Motor neuron (in vitro differentiated cells): Measurements from ENCODE around the gene PLK5. TPM values are rescaled to one million over a fixed set of nuclear protein-coding genes. Genes with fewer than 3 reads are reported as not detected.
"Not testable (repeated sequence)": the region's sequence is repeated elsewhere in the genome, so short reads cannot be mapped to it uniquely, and the experiment has no call there.

ENCODE experiments used
- ATAC-seq, 8 experiments: fragments of 200-7000 bp; cut with Tn5 transposase; replicated peaks in 6 of 8; 2 replicates each; pipeline ENCODE4 v1.8.0; 2021; ENCODE audit warnings: mild to moderate bottlenecking in 8 of 8, moderate library complexity in 8 of 8
- H3K27ac ChIP-seq, 2 donors: fragments of 250-450 bp; sonication (Bioruptor Pico); 2 replicates each; pipeline ENCODE4 v1.9.0; 2021; ENCODE audit warnings: antibody characterized with exemption in 2 of 2, mild to moderate bottlenecking in 2 of 2, moderate library complexity in 1 of 2
- H3K4me1 ChIP-seq, 2 donors: fragments of 250-450 bp; sonication (Bioruptor Pico); replicated peaks in 1 of 2; 2 replicates each; pipeline ENCODE4 v1.6.1; 2021; ENCODE audit warnings: antibody characterized with exemption in 2 of 2, mild to moderate bottlenecking in 2 of 2, moderate library complexity in 1 of 2
- H3K4me3 ChIP-seq, 5 donors: fragments of 250-450 bp; sonication (Bioruptor Pico); 2 replicates each; pipeline ENCODE4 v1.9.0; 2021; ENCODE audit warnings: antibody characterized with exemption in 5 of 5, mild to moderate bottlenecking in 5 of 5, moderate library complexity in 4 of 5
- WGBS, 10 experiments: fragments of 450-650 bp; shearing (Covaris generic); methylation state at CpG; one replicate each; pipeline ENCODE4 v1.0.0; 2022; 5-methylcytosine and 5-hydroxymethylcytosine counted together
- in situ Hi-C, 9 experiments: fragments of 400-800 bp; cut with MboI; loops; one replicate each; pipeline ENCODE4 v1.15.0; 2021; ENCODE audit warnings: low sequenced_read_pairs in 9 of 9, low pct_unique_long_range_greater_than_20kb in 2 of 9; ENCODE audit not compliant: unreplicated experiment in 9 of 9
- total RNA-seq, 8 experiments: library from RNA; unstranded; fragments of 300-600 nt; gene quantifications; 2 replicates each; pipeline versions ENCODE4 v1.2.3 to v1.2.4, GENCODE V29; 2022

PLK5 gene
- under 1 TPM in 6 of 8 experiments, not detected in 2; 0.27 to 0.45 (median 0.29) TPM for total RNA-seq

GRCh38 chr19:1523412-1524286 is at the start of gene PLK5:
Gene PLK5 (plus strand): TSS chr19:1524077. CDS start chr19:1526997, 2,920 bp downstream.
- Histone ChIP-seq H3K4me1 (no peaks in the 10 kb centered on the region), H3K27ac (no peak within 1 kb of the TSS), H3K4me3 (peak within 1 kb of the TSS; percentile 31 to 44 (median 36))
- WGBS, 10 experiments, result 0% methylated on average over 2 of the region's 92 CpGs; no CpG with 5 or more reads in 9 of the 10 experiments
- ATAC-seq, result peak in 6 of 8 experiments; percentile 56 to 75 (median 64)
- in situ Hi-C loops, result no loop called here

- no peak for ATAC-seq
- Histone ChIP-seq H3K4me1 (peaks cover 38 to 43% of the 10 kb centered on the region in 2 donors), H3K27ac (no peak overlapping the region), H3K4me3 (no peak overlapping the region)
- 80 to 100% (median 100%) methylated on average over 1 to 3 of the region's 26 CpGs; no CpG with 5 or more reads in 7 of the 10 experiments for WGBS, 10 experiments
- in situ Hi-C loops, result no loop called here
Measured at GRCh38 chr19:1474765-1475351, 49.0 kb upstream of the PLK5 start.

GRCh38 chr19:1475751-1476437 is 48.0 kb upstream of the PLK5 start:
- in situ Hi-C loops, result no loop called here
- Histone ChIP-seq H3K27ac (no peak overlapping the region), H3K4me1 (peaks cover 30 to 33% of the 10 kb centered on the region in 2 donors), H3K4me3 (no peak overlapping the region)
- WGBS, 10 experiments, result 82 to 100% (median 96%) methylated on average over 1 to 17 of the region's 31 CpGs; no CpG with 5 or more reads in 2 of the 10 experiments
- no peak for ATAC-seq

- H3K27ac ChIP-seq, ATAC-seq, in situ Hi-C loops, H3K4me3 ChIP-seq: not testable (repeated sequence)
- WGBS, 10 experiments, result 70 to 100% (median 91%) methylated on average over 1 to 4 of the region's 9 CpGs; no CpG with 5 or more reads in 3 of the 10 experiments
- peaks cover 18 to 21% of the 10 kb centered on the region in 2 donors for H3K4me1 ChIP-seq
Measured at GRCh38 chr19:1477056-1477455, 46.8 kb upstream of the PLK5 start.

- Histone ChIP-seq H3K27ac (peak within 1 kb of the TSS; percentile 82 to 93), H3K4me1 (peaks cover 5 to 10% of the 10 kb centered on the region in 2 donors), H3K4me3 (peak within 1 kb of the TSS; percentile 43 to 77 (median 63))
- in situ Hi-C loops, result no loop called here
- ATAC-seq, result peak; percentile 88 to 98 (median 91)
- 0 to 11% (median 3%) methylated on average over 4 to 9 of the region's 71 CpGs; no CpG with 5 or more reads in 6 of the 10 experiments for WGBS, 10 experiments
Measured at GRCh38 chr19:1478934-1479707, 44.8 kb upstream of the PLK5 start, which contains the start of gene C19orf25. Gene C19orf25 (minus strand): TSS chr19:1479215. CDS start chr19:1478903, 312 bp downstream.

- 60 to 100% (median 79%) methylated on average over 1 to 10 of the region's 26 CpGs; no CpG with 5 or more reads in 4 of the 10 experiments for WGBS, 10 experiments
- no peak overlapping the region for H3K27ac ChIP-seq
- in situ Hi-C loops, result no loop called here
- ATAC-seq, result no peak
- H3K4me3 ChIP-seq, result no peak overlapping the region
- H3K4me1 ChIP-seq, result peaks cover 5 to 10% of the 10 kb centered on the region in 2 donors
Measured at GRCh38 chr19:1481224-1481892, 42.5 kb upstream of the PLK5 start.

GRCh38 chr19:1481893-1482360 is 42.0 kb upstream of the PLK5 start:
- ATAC-seq, result no peak
- Histone ChIP-seq H3K27ac (no peak overlapping the region), H3K4me3 (no peak overlapping the region), H3K4me1 (peaks cover 5 to 10% of the 10 kb centered on the region in 2 donors)
- WGBS, 10 experiments, result 68% methylated on average over 5 of the region's 36 CpGs; no CpG with 5 or more reads in 9 of the 10 experiments
- in situ Hi-C loops, result no loop called here

GRCh38 chr19:1482361-1483130 is 41.3 kb upstream of the PLK5 start:
- WGBS, 10 experiments, result 50 to 87% (median 85%) methylated on average over 2 to 11 of the region's 37 CpGs; no CpG with 5 or more reads in 6 of the 10 experiments
- Histone ChIP-seq H3K4me3 (no peak overlapping the region), H3K27ac (no peak overlapping the region), H3K4me1 (peaks cover 5 to 10% of the 10 kb centered on the region in 2 donors)
- in situ Hi-C loops, result no loop called here
- no peak for ATAC-seq

- H3K4me3 ChIP-seq, result no peak overlapping the region
- in situ Hi-C loops, result no loop called here
- no CpG with 5 or more reads among the region's 77 CpGs for WGBS, 10 experiments
- H3K27ac ChIP-seq, result no peak overlapping the region
- peaks cover 2 to 4% of the 10 kb centered on the region in 2 donors for H3K4me1 ChIP-seq
- no peak for ATAC-seq
Measured at GRCh38 chr19:1483131-1483978, 40.5 kb upstream of the PLK5 start.

GRCh38 chr19:1483979-1484428 is 39.9 kb upstream of the PLK5 start:
- in situ Hi-C loops, result no loop called here

More at GRCh38 chr19:1483979-1484428, 39.9 kb upstream of the PLK5 start:
- WGBS, 10 experiments, result 60 to 96% (median 88%) methylated on average over 1 to 5 of the region's 23 CpGs; no CpG with 5 or more reads in 7 of the 10 experiments
- no peak overlapping the region for H3K27ac ChIP-seq
- no peak for ATAC-seq
- H3K4me1 ChIP-seq, result peaks cover 2 to 4% of the 10 kb centered on the region in 2 donors
- H3K4me3 ChIP-seq, result no peak overlapping the region
